Measurements from ENCODE around the gene TMEM143. TPM values are rescaled to one million over a fixed set of nuclear protein-coding genes. Genes with fewer than 3 reads are reported as not detected.

TMEM143 gene
- total and polyA plus RNA-seq, 4 donors = 3.2 to 10.2 (median 6.7) TPM

- peaks cover 0 to 2% (median 0%) of the 10 kb centered on the region in 4 donors for H3K27me3 ChIP-seq (ENCODE audit: control insufficient read depth in 4 of 4, insufficient read depth in 4 of 4, low read length in 3 of 4)
- peaks cover 0 to 2% (median 0%) of the 10 kb centered on the region in 4 donors for H3K9me3 ChIP-seq (ENCODE audit: control insufficient read depth in 4 of 4, low read length in 3 of 4)
- H3K9ac ChIP-seq (ENCODE audit: low read depth in 1 of 2, low read length in 2 of 2) = no peak overlapping the region
- WGBS = 45% methylated on average over 3 of the region's 3 CpGs
- H3K36me3 ChIP-seq (ENCODE audit: control insufficient read depth in 4 of 4, insufficient read depth in 3 of 4, low read depth in 1 of 4, low read length in 3 of 4) = no peaks in the 10 kb centered on the region
- DNase-seq (ENCODE audit: low spot score) = no peak
- H3K4me1 ChIP-seq (ENCODE audit: control insufficient read depth in 4 of 4, insufficient read depth in 4 of 4, low read length in 3 of 4) = peaks cover 0 to 3% (median under 1%) of the 10 kb centered on the region in 4 donors
- H3K4me3 ChIP-seq (ENCODE audit: low read depth in 1 of 3, low read length in 3 of 3) = no peak overlapping the region
- no peak overlapping the region for H3K27ac ChIP-seq (ENCODE audit: low read depth in 1 of 2, low read length in 2 of 2)
- no peak for TF ChIP-seq JUND (IDR thresholded peaks at IDR 0.05)
- no peak for TF ChIP-seq FOXA2 (IDR thresholded peaks at IDR 0.05)
- TF ChIP-seq EGR1 (IDR thresholded peaks at IDR 0.05; ENCODE audit: low read depth in 2 of 2) = no peak
- TF ChIP-seq NR2F2 (IDR thresholded peaks at IDR 0.05) = no peak
- TF ChIP-seq, protein P1, sequence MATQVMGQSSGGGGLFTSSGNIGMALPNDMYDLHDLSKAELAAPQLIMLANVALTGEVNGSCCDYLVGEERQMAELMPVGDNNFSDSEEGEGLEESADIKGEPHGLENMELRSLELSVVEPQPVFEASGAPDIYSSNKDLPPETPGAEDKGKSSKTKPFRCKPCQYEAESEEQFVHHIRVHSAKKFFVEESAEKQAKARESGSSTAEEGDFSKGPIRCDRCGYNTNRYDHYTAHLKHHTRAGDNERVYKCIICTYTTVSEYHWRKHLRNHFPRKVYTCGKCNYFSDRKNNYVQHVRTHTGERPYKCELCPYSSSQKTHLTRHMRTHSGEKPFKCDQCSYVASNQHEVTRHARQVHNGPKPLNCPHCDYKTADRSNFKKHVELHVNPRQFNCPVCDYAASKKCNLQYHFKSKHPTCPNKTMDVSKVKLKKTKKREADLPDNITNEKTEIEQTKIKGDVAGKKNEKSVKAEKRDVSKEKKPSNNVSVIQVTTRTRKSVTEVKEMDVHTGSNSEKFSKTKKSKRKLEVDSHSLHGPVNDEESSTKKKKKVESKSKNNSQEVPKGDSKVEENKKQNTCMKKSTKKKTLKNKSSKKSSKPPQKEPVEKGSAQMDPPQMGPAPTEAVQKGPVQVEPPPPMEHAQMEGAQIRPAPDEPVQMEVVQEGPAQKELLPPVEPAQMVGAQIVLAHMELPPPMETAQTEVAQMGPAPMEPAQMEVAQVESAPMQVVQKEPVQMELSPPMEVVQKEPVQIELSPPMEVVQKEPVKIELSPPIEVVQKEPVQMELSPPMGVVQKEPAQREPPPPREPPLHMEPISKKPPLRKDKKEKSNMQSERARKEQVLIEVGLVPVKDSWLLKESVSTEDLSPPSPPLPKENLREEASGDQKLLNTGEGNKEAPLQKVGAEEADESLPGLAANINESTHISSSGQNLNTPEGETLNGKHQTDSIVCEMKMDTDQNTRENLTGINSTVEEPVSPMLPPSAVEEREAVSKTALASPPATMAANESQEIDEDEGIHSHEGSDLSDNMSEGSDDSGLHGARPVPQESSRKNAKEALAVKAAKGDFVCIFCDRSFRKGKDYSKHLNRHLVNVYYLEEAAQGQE (IDR thresholded peaks at IDR 0.05) = no peak
- TF ChIP-seq TAF1 (conservative IDR thresholded peaks at IDR 0.05) = no peak
- TF ChIP-seq HNF4G (IDR thresholded peaks at IDR 0.05) = no peak
- TF ChIP-seq GABPA (IDR thresholded peaks at IDR 0.05 in 1 of 2, conservative IDR thresholded peaks at IDR 0.05 in 1 of 2) = no peak
- TF ChIP-seq CTCF (IDR thresholded peaks at IDR 0.05; ENCODE audit: low read depth, low read length, missing input control) = no peak
- TF ChIP-seq MAX (IDR thresholded peaks at IDR 0.05) = no peak
- no peak for TF ChIP-seq HNF4A (conservative IDR thresholded peaks at IDR 0.05)
- no peak for TF ChIP-seq YY1 (IDR thresholded peaks at IDR 0.05)
- no peak for TF ChIP-seq RAD21 (IDR thresholded peaks at IDR 0.05)
These were observed 39.9 kb upstream of the TMEM143 start for GRCh38 chr19:48403606-48404005.

DNA sequence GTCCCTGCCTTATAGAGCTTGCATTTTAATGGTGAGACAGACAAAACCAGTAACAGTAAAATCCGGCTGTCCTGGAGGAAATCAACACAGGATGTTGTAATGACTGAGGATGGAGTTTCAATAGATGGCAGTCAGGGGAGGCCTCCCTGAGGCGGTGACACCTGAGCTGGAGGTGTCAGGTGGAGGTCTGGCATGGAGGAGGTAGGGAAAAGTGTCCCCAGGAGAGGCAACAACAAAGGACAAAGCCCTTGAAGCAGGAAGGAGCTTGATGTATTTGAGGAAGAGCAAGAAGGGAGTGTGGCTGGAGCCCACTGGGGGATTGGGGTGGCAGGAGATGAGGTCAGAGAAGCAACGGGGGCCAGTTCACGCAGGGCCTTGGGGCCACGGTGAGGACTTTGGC lies 37.5 kb upstream of the TMEM143 start:
- Histone ChIP-seq H3K27me3 (ENCODE audit: control insufficient read depth in 4 of 4, insufficient read depth in 4 of 4, low read length in 3 of 4) (peaks cover 0 to 13% (median 9%) of the 10 kb centered on the region in 4 donors), H3K27ac (ENCODE audit: low read depth in 1 of 2, low read length in 2 of 2) (no peak overlapping the region), H3K4me3 (ENCODE audit: low read depth in 1 of 3, low read length in 3 of 3) (no peak overlapping the region), H3K36me3 (ENCODE audit: control insufficient read depth in 4 of 4, insufficient read depth in 3 of 4, low read depth in 1 of 4, low read length in 3 of 4) (no peaks in the 10 kb centered on the region), H3K9me3 (ENCODE audit: control insufficient read depth in 4 of 4, low read length in 3 of 4) (peaks cover 0 to 2% (median 0%) of the 10 kb centered on the region in 4 donors), H3K4me1 (ENCODE audit: control insufficient read depth in 4 of 4, insufficient read depth in 4 of 4, low read length in 3 of 4) (peaks cover 0 to 5% (median 4%) of the 10 kb centered on the region in 4 donors), H3K9ac (ENCODE audit: low read depth in 1 of 2, low read length in 2 of 2) (no peak overlapping the region)
- WGBS = 80% methylated on average over 5 of the region's 5 CpGs
- DNase-seq (ENCODE audit: low spot score) = no peak
- no peak for TF ChIP-seq HNF4G (IDR thresholded peaks at IDR 0.05)
- TF ChIP-seq YY1 (IDR thresholded peaks at IDR 0.05) = no peak
- TF ChIP-seq RXRA (IDR thresholded peaks at IDR 0.05) = no peak
- no peak for TF ChIP-seq ZBTB33 (IDR thresholded peaks at IDR 0.05)
- TF ChIP-seq RAD21 (IDR thresholded peaks at IDR 0.05) = no peak
- TF ChIP-seq, protein P1 (IDR thresholded peaks at IDR 0.05) = no peak
- no peak for TF ChIP-seq CTCF (IDR thresholded peaks at IDR 0.05; ENCODE audit: low read depth, low read length, missing input control)
- no peak for TF ChIP-seq TAF1 (conservative IDR thresholded peaks at IDR 0.05)
- TF ChIP-seq HNF4A (conservative IDR thresholded peaks at IDR 0.05) = no peak
- TF ChIP-seq ATF3 (IDR thresholded peaks at IDR 0.05) = no peak
- TF ChIP-seq NR2F2 (IDR thresholded peaks at IDR 0.05) = no peak
- no peak for TF ChIP-seq EGR1 (IDR thresholded peaks at IDR 0.05; ENCODE audit: low read depth in 2 of 2)
- no peak for TF ChIP-seq FOXA2 (IDR thresholded peaks at IDR 0.05)
- TF ChIP-seq FOXA1 (IDR thresholded peaks at IDR 0.05) = no peak
- TF ChIP-seq JUND (IDR thresholded peaks at IDR 0.05) = no peak
